A549 (cell line): ENCODE results near the gene SIN3A. TPM values are rescaled to one million over a fixed set of nuclear protein-coding genes. Genes with fewer than 3 reads are reported as not detected.
"Not testable (repeated sequence)": the region's sequence is repeated elsewhere in the genome, so short reads cannot be mapped to it uniquely, and the experiment has no call there.

Experiments used
- ATAC-seq, 2 experiments: fragments of 200-7000 bp in 1 of 2; fragments of >200 bp in 1 of 2; cut with Nextera tagmentation in 1 of 2; cut with Tn5 transposase in 1 of 2; 3 replicates each; pipeline versions ENCODE4 v1.8.0 to v1.9.1; 2018 to 2020; ENCODE audit warnings: mild to moderate bottlenecking in 1 of 2, moderate library complexity in 1 of 2
- CTCF ChIA-PET: fragments of 300-600 bp; sonication (Branson Sonifier 250); formaldehyde crosslinking; extraction: SDS; loops from one replicate; lab custom pipeline; 2021; ENCODE audit warnings: antibody characterized with exemption, inconsistent platforms; lab: Yijun Ruan, JAX
- POLR2A ChIA-PET: fragments of 350-600 bp; formaldehyde crosslinking; extraction: SDS; loops from one replicate; lab custom pipeline; 2021; ENCODE audit warnings: antibody characterized with exemption, inconsistent platforms; lab: Yijun Ruan, JAX
- DNase-seq, 2 experiments: peaks; one replicate each; pipeline versions ENCODE4 v3.0.0 to v3.0.0-alpha.2; 2011 to 2016; ENCODE audit warnings: low read depth in 1 of 2, low spot score in 1 of 2
- FAIRE-seq: peaks from 2 replicates; lab custom pipeline; 2011; peaks lifted over from hg19 to GRCh38; lab: Jason Lieb, UNC
- H3K27ac ChIP-seq, 2 experiments: fragments of >200 bp; sonication (Bioruptor Twin); formaldehyde crosslinking; 3 replicates each; pipeline ENCODE4 v1.5.1; 2016 to 2017
- H3K4me1 ChIP-seq: fragments of >200 bp; sonication (Bioruptor Twin); formaldehyde crosslinking; 3 replicates; pipeline ENCODE4 v1.6.1; 2016
- H3K4me2 ChIP-seq: fragments of >200 bp; sonication (Bioruptor Twin); formaldehyde crosslinking; 3 replicates; pipeline ENCODE4 v1.6.1; 2016
- H3K4me3 ChIP-seq: fragments of >200 bp; sonication (Bioruptor Twin); formaldehyde crosslinking; 3 replicates; pipeline ENCODE4 v1.5.1; 2016
- H3K9me3 ChIP-seq: fragments of >200 bp; sonication (Bioruptor Twin); formaldehyde crosslinking; 3 replicates; pipeline ENCODE4 v1.6.1; 2016
- ATOH8 ChIP-seq: fragments of 250-450 bp; sonication (Bioruptor Pico); IDR thresholded peaks from 2 replicates; pipeline ENCODE4 v1.5.0; 2020; ENCODE audit warnings: low read depth, mild to moderate bottlenecking, moderate library complexity
- CBX8 ChIP-seq: fragments of 200-600 bp; sonication (generic); IDR thresholded peaks from 2 replicates; pipeline ENCODE4 v1.6.1; 2016
- CHD2 ChIP-seq: fragments of 150-350 bp; IDR thresholded peaks from 2 replicates; pipeline ENCODE4 v1.6.1; 2014; ENCODE audit warnings: low read length; ENCODE audit not compliant: partially characterized antibody
- FOXS1 ChIP-seq: fragments of 250-450 bp; sonication (Bioruptor Pico); IDR thresholded peaks from 2 replicates; pipeline ENCODE4 v1.5.0; 2020; ENCODE audit warnings: mild to moderate bottlenecking, moderate library complexity
- HDAC2 ChIP-seq: fragments of 200-600 bp; sonication (generic); IDR thresholded peaks from 2 replicates; pipeline ENCODE4 v1.6.1; 2016
- HOXA7 ChIP-seq: fragments of 250-450 bp; sonication (Bioruptor Pico); IDR thresholded peaks from 2 replicates; pipeline ENCODE4 v1.5.0; 2020; ENCODE audit warnings: mild to moderate bottlenecking, moderate library complexity
- HOXB13 ChIP-seq: fragments of 250-450 bp; sonication (Bioruptor Pico); IDR thresholded peaks from 2 replicates; pipeline ENCODE4 v1.5.0; 2020; ENCODE audit warnings: low read depth, mild to moderate bottlenecking, moderate library complexity
- KDM5A ChIP-seq: fragments of 200-600 bp; sonication (generic); IDR thresholded peaks from 2 replicates; pipeline ENCODE4 v1.6.1; 2016; ENCODE audit warnings: antibody characterized with exemption, mild to moderate bottlenecking
- MAFK ChIP-seq: fragments of 450-650 bp; IDR thresholded peaks from 2 replicates; pipeline ENCODE4 v1.6.1; 2014; ENCODE audit not compliant: partially characterized antibody
- MYC ChIP-seq: IDR thresholded peaks from 2 replicates; pipeline ENCODE4 v1.6.1; 2012; ENCODE audit warnings: mild to moderate bottlenecking, inconsistent platforms, low read length, improper control_type of control experiment, borderline replicate concordance
- NFE2L2 ChIP-seq: fragments of 150-350 bp; conservative IDR thresholded peaks from 2 replicates; pipeline ENCODE4 v1.6.1; 2014; ENCODE audit warnings: low read length
- NPAS2 ChIP-seq: fragments of 250-450 bp; sonication (Bioruptor Pico); IDR thresholded peaks from 2 replicates; pipeline ENCODE4 v1.8.0; 2022; ENCODE audit warnings: mild to moderate bottlenecking, moderate library complexity, borderline replicate concordance
- PHF8 ChIP-seq: fragments of 200-600 bp; sonication (generic); IDR thresholded peaks from 2 replicates; pipeline ENCODE4 v1.6.1; 2016; ENCODE audit warnings: low read depth, mild to moderate bottlenecking, antibody characterized with exemption, moderate library complexity, borderline replicate concordance
- POLR2A ChIP-seq: IDR thresholded peaks from 2 replicates; pipeline ENCODE4 v1.6.1; 2012; ENCODE audit warnings: mild to moderate bottlenecking, low read length
- RAD21 ChIP-seq, 2 experiments: fragments of >200 bp in 1 of 2; sonication (Bioruptor Twin) in 1 of 2; formaldehyde crosslinking in 1 of 2; IDR thresholded peaks in 1 of 2; conservative IDR thresholded peaks in 1 of 2; 2 replicates in 1 of 2; 3 replicates in 1 of 2; pipeline ENCODE4 v1.6.1; 2012 to 2018; ENCODE audit warnings: inconsistent platforms in 1 of 2
- RARB ChIP-seq: fragments of 250-450 bp; sonication (Bioruptor Pico); IDR thresholded peaks from 2 replicates; pipeline ENCODE4 v1.8.0; 2021; ENCODE audit warnings: mild to moderate bottlenecking, moderate library complexity
- SREBF2 ChIP-seq: fragments of 450-650 bp; IDR thresholded peaks from 2 replicates; pipeline ENCODE4 v1.6.1; 2014; ENCODE audit warnings: mild to moderate bottlenecking, moderate library complexity
- ZNF302 ChIP-seq: fragments of 250-450 bp; sonication (Bioruptor Pico); IDR thresholded peaks from 2 replicates; pipeline ENCODE4 v1.9.0; 2021; ENCODE audit warnings: inconsistent platforms, mild to moderate bottlenecking, moderate library complexity
- WGBS: methylation state at CpG from one replicate; pipeline ENCODE4 v1.1.6; 2017; ENCODE audit errors: missing lambda C conversion rate; 5-methylcytosine and 5-hydroxymethylcytosine counted together
- polyA plus RNA-seq, 4 experiments: library from polyadenylated mRNA; depleted of rRNA in 3 of 4; stranded (reverse); fragments of >200 nt; fragmentation: RNase III in 1 of 4; extraction: RNeasy Plus Mini Kit Qiagen cat#74134 plus additional on column Dnase treatment in 1 of 4; gene quantifications; 2 replicates in 3 of 4; 3 replicates in 1 of 4; pipeline ENCODE4 v1.2.3, GENCODE V29; 2011 to 2017

SIN3A gene
- polyA plus RNA-seq, 2 of the 4 experiments (the other 2 are of a cell fraction), result 35.9 to 48.7 TPM

- ATAC-seq, result peak; percentile 45 to 55; a peak in 4 of 6 replicates
- DNase-seq, result peak in 1 of 2 experiments; percentile 60
- H3K4me2 ChIP-seq, result peak overlapping the region; percentile 29; the same call in 2 of the 3 replicates
- 25% methylated on average over 1 of the region's 1 CpG for WGBS
- ChIA-PET POLR2A (interaction anchor here (1.9 kb wide), 1 partner anchor 22 kb away, joined by 8 read pairs; no protein-coding TSS in a partner anchor), CTCF (interaction anchor here (0.6 to 4.3 kb wide), 6 partner anchors 8 to 255 kb away, joined by 4 to 25 read pairs (median 4); partner anchors contain the start of gene MAN2C1)
- FAIRE-seq, result peak; percentile 54
- H3K9me3 ChIP-seq, result no peaks in the 10 kb centered on the region
- no peak overlapping the region for H3K4me3 ChIP-seq
- TF ChIP-seq SREBF2, result no peak
- TF ChIP-seq HDAC2, result no peak
- TF ChIP-seq NFE2L2, result 0 out of 2 replicates have a peak, but pooled peaks have one; percentile 37
- no peak for TF ChIP-seq CHD2
- no peak for TF ChIP-seq PHF8
- no peak for TF ChIP-seq KDM5A
- no peak for TF ChIP-seq POLR2A
- TF ChIP-seq HOXB13 (CRISPR knock-in tag), result peak; percentile 65; the same call in 1 of the 2 replicates
- peak; percentile 62 for TF ChIP-seq MAFK
- TF ChIP-seq CBX8, result no peak
- no peak for TF ChIP-seq HOXA7 (CRISPR knock-in tag)
- peaks cover 21% of the 10 kb centered on the region for H3K4me1 ChIP-seq
- peak overlapping the region; percentile 41 to 75 for H3K27ac ChIP-seq
Measured at GRCh38 chr15:75389791-75390382, 61.6 kb downstream of the SIN3A start.

GRCh38 chr15:75383986-75384385 lies 67.5 kb downstream of the SIN3A start:
- not testable (repeated sequence) for FAIRE-seq

GRCh38 chr15:75380773-75381172 lies 70.7 kb downstream of the SIN3A start:
- no peak overlapping the region for H3K4me3 ChIP-seq
- TF ChIP-seq ZNF302 (no peak), RAD21 (conservative IDR thresholded peaks at IDR 0.05 in 1 of 2, IDR thresholded peaks at IDR 0.05 in 1 of 2) (no peak), POLR2A (no peak), CBX8 (no peak), MYC (no peak), NPAS2 (no peak), FOXS1 (CRISPR knock-in tag) (no peak), RARB (no peak), ATOH8 (CRISPR knock-in tag) (no peak), HOXA7 (CRISPR knock-in tag) (no peak)
- CTCF ChIA-PET, result interaction anchor here (0.5 to 6.3 kb wide), 4 partner anchors 7 to 248 kb away, joined by 3 to 42 read pairs (median 10); partner anchors contain the start of gene MAN2C1
- H3K4me1 ChIP-seq, result no peaks in the 10 kb centered on the region
- no peak overlapping the region for H3K27ac ChIP-seq
- WGBS, result 68% methylated on average over 4 of the region's 4 CpGs
- no peak overlapping the region for H3K4me2 ChIP-seq
- POLR2A ChIA-PET, result interaction anchor here (2.2 kb wide), 1 partner anchor 12 kb away, joined by 8 read pairs; the partner anchor contains the start of gene MAN2C1
- ATAC-seq (no peak), FAIRE-seq (no peak), DNase-seq (no peak)
- H3K9me3 ChIP-seq, result no peaks in the 10 kb centered on the region

More at GRCh38 chr15:75383986-75384385, 67.5 kb downstream of the SIN3A start:
- H3K27ac ChIP-seq, H3K4me2 ChIP-seq, H3K4me1 ChIP-seq, DNase-seq, ATAC-seq, H3K9me3 ChIP-seq, H3K4me3 ChIP-seq: not testable (repeated sequence)
- 94% methylated on average over 5 of the region's 5 CpGs for WGBS
- ChIA-PET CTCF (interaction anchor here (1.0 to 6.3 kb wide), 5 partner anchors 13 to 418 kb away, joined by 3 to 42 read pairs (median 3); partner anchors contain the start of gene MAN2C1), POLR2A (interaction anchor here (1.2 kb wide), 1 partner anchor 16 kb away, joined by 9 read pairs; no protein-coding TSS in a partner anchor)
